Measurements from ENCODE around the gene CSN1S1.
"Not testable (repeated sequence)": the region's sequence is repeated elsewhere in the genome, so short reads cannot be mapped to it uniquely, and the experiment has no call there.

Gene CSN1S1

GRCh38 chr4:69930768-69931167 is at the start of gene CSN1S1:
TSS of gene CSN1S1 (plus strand) at chr4:69931068. CDS start at chr4:69932556, 1,488 bp downstream.
- no peak for DNase-seq

- DNase-seq = no peak
Measured at GRCh38 chr4:69881173-69881773, 49.6 kb upstream of the CSN1S1 start.

- no peak for DNase-seq
Measured at GRCh38 chr4:69882150-69882549, 48.7 kb upstream of the CSN1S1 start.

GRCh38 chr4:69888336-69888735 is 42.5 kb upstream of the CSN1S1 start:
- DNase-seq = no peak

GRCh38 chr4:69894186-69894585 is 36.7 kb upstream of the CSN1S1 start:
- DNase-seq = no peak

- no peak for DNase-seq
Measured at GRCh38 chr4:69894721-69895120, 36.1 kb upstream of the CSN1S1 start.

- DNase-seq = no peak
Measured at GRCh38 chr4:69896530-69897116, 34.2 kb upstream of the CSN1S1 start.

GRCh38 chr4:69907151-69907550 is 23.7 kb upstream of the CSN1S1 start:
- DNase-seq = no peak

- no peak for DNase-seq
Measured at GRCh38 chr4:69909195-69909594, 21.7 kb upstream of the CSN1S1 start.

- no peak for DNase-seq
Measured at GRCh38 chr4:69910016-69910782, 20.7 kb upstream of the CSN1S1 start.

- DNase-seq = no peak
Measured at GRCh38 chr4:69920874-69921273, 10.0 kb upstream of the CSN1S1 start.

- not testable (repeated sequence) for DNase-seq
Measured at GRCh38 chr4:69923782-69924410, 7.0 kb upstream of the CSN1S1 start.

GRCh38 chr4:69934150-69934549 is 3.3 kb downstream of the CSN1S1 start:
- DNase-seq = no peak

GRCh38 chr4:69936566-69936965 is 5.7 kb downstream of the CSN1S1 start:
- DNase-seq = no peak

- DNase-seq = no peak
Measured at GRCh38 chr4:69951602-69952001, 20.7 kb downstream of the CSN1S1 start.

GRCh38 chr4:69957209-69957608 is 26.3 kb downstream of the CSN1S1 start:
- no peak for DNase-seq

- no peak for DNase-seq
Measured at GRCh38 chr4:69965628-69966027, 34.8 kb downstream of the CSN1S1 start, which contains the start of gene CSN2. TSS of gene CSN2 (minus strand) at chr4:69965728. CDS start at chr4:69960995, 4,733 bp downstream.

GRCh38 chr4:69970071-69970470 is 39.2 kb downstream of the CSN1S1 start:
- no peak for DNase-seq

- no peak for DNase-seq
Measured at GRCh38 chr4:69974631-69975030, 43.8 kb downstream of the CSN1S1 start.

GRCh38 chr4:69977582-69977981 is 46.7 kb downstream of the CSN1S1 start:
- no peak for DNase-seq

- DNase-seq = no peak
Measured at GRCh38 chr4:69984030-69984443, 53.2 kb downstream of the CSN1S1 start.

GRCh38 chr4:69986663-69987062 is 55.8 kb downstream of the CSN1S1 start:
- no peak for DNase-seq

GRCh38 chr4:69991016-69991415 is 60.1 kb downstream of the CSN1S1 start:
- no peak for DNase-seq

- DNase-seq = no peak
Measured at GRCh38 chr4:69994782-69995181, 63.9 kb downstream of the CSN1S1 start.

Data from cerebellar nuclear complex (tissue), 1 donor.